Renal pelvis (tissue), 12 donors: ENCODE results near the gene GARNL3. TPM values are rescaled to one million over a fixed set of nuclear protein-coding genes. Genes with fewer than 3 reads are reported as not detected.
A peak's percentile ranks its signal among the peaks of the same experiment; 100 is the strongest.

Experiments used
- DNase-seq: peaks from one replicate; pipeline ENCODE4 v3.0.0-alpha.2; 2013
- long read RNA-seq, 16 experiments: transcript quantifications; one replicate each; lab custom pipeline, GENCODE V29; 2026
- polyA plus RNA-seq, 3 donors: library from polyadenylated mRNA; unstranded; fragments of 120-200 nt; gene quantifications; one replicate each; pipeline ENCODE4 v1.2.1, GENCODE V29; 2013; ENCODE audit not compliant: insufficient read length in 3 of 3

Gene GARNL3
- 10 to 100 TPM; 13.6 to 21.2 (median 18.9) TPM for polyA plus RNA-seq
- long read RNA-seq, donor 1, partial matches to known transcripts = 0 of 1 reads
- long read RNA-seq, donor 1, other reads (novel, unspliced or antisense) = 0 of 1 reads
- long read RNA-seq, donor 2 = 0 reads
- long read RNA-seq, donor 3, partial matches to known transcripts = 0 of 1 reads
- long read RNA-seq, donor 3, other reads (novel, unspliced or antisense) = 0 of 1 reads
- long read RNA-seq, donor 4, full-length matches to known transcripts = 1 of 1 reads
- long read RNA-seq, donor 4, partial matches to known transcripts = 0 of 1 reads
- long read RNA-seq, donor 4, other reads (novel, unspliced or antisense) = 0 of 1 reads
- long read RNA-seq, donor 5 = 0 reads
- long read RNA-seq, donor 6 = 0 reads
- long read RNA-seq, donor 7 = 0 reads
- long read RNA-seq, donor 8, partial matches to known transcripts = 0 of 1 reads
- long read RNA-seq, donor 8, other reads (novel, unspliced or antisense) = 0 of 1 reads
- long read RNA-seq, donor 9 = 0 reads
- long read RNA-seq, donor 10 = 0 reads
- long read RNA-seq, donor 11 = 0 reads
- long read RNA-seq, donor 12 = 0 reads
- long read RNA-seq, donor 13, partial matches to known transcripts = 0 of 1 reads
- long read RNA-seq, donor 13, other reads (novel, unspliced or antisense) = 0 of 1 reads
- long read RNA-seq, donor 14 = 0 reads
- long read RNA-seq, donor 15, full-length matches to known transcripts = 4 of 4 reads
- long read RNA-seq, donor 15, partial matches to known transcripts = 0 of 4 reads
- long read RNA-seq, donor 15, other reads (novel, unspliced or antisense) = 0 of 4 reads
- long read RNA-seq, donor 16 = 0 reads

- DNase-seq = no peak
Measured at GRCh38 chr9:127264462-127265219, at the start of gene GARNL3. GARNL3 (plus strand) TSS chr9:127264774; CDS start chr9:127264878, 104 bp downstream.

GRCh38 chr9:127215268-127216209 is 49.0 kb upstream of the GARNL3 start:
- DNase-seq = no peak

GRCh38 chr9:127216210-127216887 is 48.2 kb upstream of the GARNL3 start:
- no peak for DNase-seq

GRCh38 chr9:127216888-127217217 is 47.7 kb upstream of the GARNL3 start:
- no peak for DNase-seq

GRCh38 chr9:127218818-127219217 is 45.8 kb upstream of the GARNL3 start:
- DNase-seq = no peak

- DNase-seq = no peak
Measured at GRCh38 chr9:127219520-127219919, 45.1 kb upstream of the GARNL3 start.

GRCh38 chr9:127221695-127222094 is 42.9 kb upstream of the GARNL3 start:
- DNase-seq = no peak

- DNase-seq = no peak
Measured at GRCh38 chr9:127222388-127223095, 42.0 kb upstream of the GARNL3 start.

- no peak for DNase-seq
Measured at GRCh38 chr9:127223266-127223665, 41.3 kb upstream of the GARNL3 start.

- DNase-seq = no peak
Measured at GRCh38 chr9:127223810-127224177, 40.8 kb upstream of the GARNL3 start.

GRCh38 chr9:127224178-127224882 is 40.2 kb upstream of the GARNL3 start:
- peak; percentile 86 for DNase-seq

- DNase-seq = peak; percentile 94
Measured at GRCh38 chr9:127224883-127225739, 39.5 kb upstream of the GARNL3 start.

GRCh38 chr9:127225801-127226625 is 38.6 kb upstream of the GARNL3 start:
- no peak for DNase-seq

GRCh38 chr9:127229691-127230417 is 34.7 kb upstream of the GARNL3 start:
- DNase-seq = no peak

- DNase-seq = no peak
Measured at GRCh38 chr9:127231666-127232065, 32.9 kb upstream of the GARNL3 start.

- DNase-seq = no peak
Measured at GRCh38 chr9:127232833-127233549, 31.6 kb upstream of the GARNL3 start.
